SK-N-SH treated with all-trans-retinoic acid at 6 μM for 48 hours (cell line): Measurements from ENCODE around the gene CIT.

Experiments used
- ATAC-seq: fragments of 200-7000 bp; cut with Tn5 transposase; 3 replicates; pipeline ENCODE4 v1.9.1; 2020; ENCODE audit warnings: mild to moderate bottlenecking, moderate library complexity
- ARNTL ChIP-seq: fragments of 450-650 bp; formaldehyde crosslinking; IDR thresholded peaks from 2 replicates; pipeline ENCODE4 v1.5.0; 2020; ENCODE audit warnings: low read depth, mild to moderate bottlenecking, moderate library complexity, borderline replicate concordance
- BACH2 ChIP-seq: fragments of 250-450 bp; sonication (Bioruptor Pico); IDR thresholded peaks from 2 replicates; pipeline ENCODE4 v1.9.0; 2021; ENCODE audit warnings: mild to moderate bottlenecking, borderline replicate concordance
- CSDC2 ChIP-seq: fragments of 250-450 bp; sonication (Bioruptor Pico); IDR thresholded peaks from 2 replicates; pipeline ENCODE4 v1.5.0; 2020; ENCODE audit warnings: mild to moderate bottlenecking, moderate library complexity
- ESRRG ChIP-seq: fragments of 250-450 bp; sonication (Bioruptor Pico); IDR thresholded peaks from 2 replicates; pipeline ENCODE4 v1.6.1; 2021; ENCODE audit warnings: mild to moderate bottlenecking
- GLIS3 ChIP-seq: fragments of 250-450 bp; sonication (Bioruptor Pico); IDR thresholded peaks from 2 replicates; pipeline ENCODE4 v1.5.0; 2020; ENCODE audit warnings: mild to moderate bottlenecking, moderate library complexity
- ISL1 ChIP-seq: fragments of 250-450 bp; sonication (Bioruptor Pico); IDR thresholded peaks from 2 replicates; pipeline ENCODE4 v2.1.2; 2022; ENCODE audit warnings: mild to moderate bottlenecking, moderate library complexity
- OSR1 ChIP-seq: fragments of 250-450 bp; sonication (Bioruptor Pico); IDR thresholded peaks from 2 replicates; pipeline ENCODE4 v1.8.0; 2022; ENCODE audit warnings: moderate library complexity, mild to moderate bottlenecking, inconsistent platforms
- POU6F1 ChIP-seq: fragments of 250-450 bp; sonication (Bioruptor Pico); IDR thresholded peaks from 2 replicates; pipeline ENCODE4 v1.8.0; 2021; ENCODE audit warnings: low read depth, mild to moderate bottlenecking, moderate library complexity, borderline replicate concordance
- PPARA ChIP-seq: fragments of 250-450 bp; sonication (Bioruptor Pico); IDR thresholded peaks from 2 replicates; pipeline ENCODE4 v1.5.0; 2020; ENCODE audit warnings: mild to moderate bottlenecking, borderline replicate concordance
- SNAI2 ChIP-seq: fragments of 250-450 bp; sonication (Bioruptor Pico); IDR thresholded peaks from 2 replicates; pipeline ENCODE4 v1.5.0; 2020; ENCODE audit warnings: mild to moderate bottlenecking, moderate library complexity
- TCF4 ChIP-seq: fragments of 250-450 bp; sonication (Bioruptor Pico); IDR thresholded peaks from 2 replicates; pipeline ENCODE4 v1.8.0; 2021; ENCODE audit warnings: mild to moderate bottlenecking, moderate library complexity, borderline replicate concordance
- TOX ChIP-seq: fragments of 250-450 bp; sonication (Bioruptor Pico); IDR thresholded peaks from 2 replicates; pipeline ENCODE4 v1.8.0; 2021; ENCODE audit warnings: mild to moderate bottlenecking, moderate library complexity, borderline replicate concordance
- ZC3H10 ChIP-seq: fragments of 250-450 bp; sonication (Bioruptor Pico); IDR thresholded peaks from 2 replicates; pipeline ENCODE4 v1.5.1; 2021; ENCODE audit warnings: mild to moderate bottlenecking, moderate library complexity
- ZFP3 ChIP-seq: fragments of 250-450 bp; sonication (Bioruptor Pico); IDR thresholded peaks from 2 replicates; pipeline ENCODE4 v1.5.0; 2020; ENCODE audit warnings: mild to moderate bottlenecking, moderate library complexity
- ZFP30 ChIP-seq: fragments of 450-650 bp; formaldehyde crosslinking; IDR thresholded peaks from 2 replicates; pipeline ENCODE4 v1.5.0; 2022; ENCODE audit warnings: mild to moderate bottlenecking, moderate library complexity
- ZNF565 ChIP-seq: fragments of 450-650 bp; formaldehyde crosslinking; conservative IDR thresholded peaks from 2 replicates; pipeline ENCODE4 v1.5.0; 2020; ENCODE audit warnings: low read depth, mild to moderate bottlenecking, moderate library complexity
- ZNF70 ChIP-seq: fragments of 450-650 bp; formaldehyde crosslinking; IDR thresholded peaks from 2 replicates; pipeline ENCODE4 v1.5.0; 2020; ENCODE audit warnings: mild to moderate bottlenecking, moderate library complexity
- TF ChIP-seq, protein P1 (sequence below): fragments of 250-450 bp; sonication (Bioruptor Pico); IDR thresholded peaks from 2 replicates; pipeline ENCODE4 v1.5.0; 2020; ENCODE audit warnings: mild to moderate bottlenecking, moderate library complexity
- TF ChIP-seq, protein P2 (sequence below): fragments of 250-450 bp; sonication (Bioruptor Pico); IDR thresholded peaks from 2 replicates; pipeline ENCODE4 v1.5.1; 2021; ENCODE audit warnings: mild to moderate bottlenecking, moderate library complexity
- TF ChIP-seq, protein P3 (sequence below): fragments of 250-450 bp; sonication (Bioruptor Pico); IDR thresholded peaks from 2 replicates; pipeline ENCODE4 v1.8.0; 2020; ENCODE audit warnings: mild to moderate bottlenecking, moderate library complexity, borderline replicate concordance
- TF ChIP-seq, protein P4 (sequence below): fragments of 250-450 bp; sonication (Bioruptor Pico); IDR thresholded peaks from 2 replicates; pipeline ENCODE4 v1.5.1; 2020; ENCODE audit warnings: low read depth, mild to moderate bottlenecking, moderate library complexity

Gene CIT

DNA sequence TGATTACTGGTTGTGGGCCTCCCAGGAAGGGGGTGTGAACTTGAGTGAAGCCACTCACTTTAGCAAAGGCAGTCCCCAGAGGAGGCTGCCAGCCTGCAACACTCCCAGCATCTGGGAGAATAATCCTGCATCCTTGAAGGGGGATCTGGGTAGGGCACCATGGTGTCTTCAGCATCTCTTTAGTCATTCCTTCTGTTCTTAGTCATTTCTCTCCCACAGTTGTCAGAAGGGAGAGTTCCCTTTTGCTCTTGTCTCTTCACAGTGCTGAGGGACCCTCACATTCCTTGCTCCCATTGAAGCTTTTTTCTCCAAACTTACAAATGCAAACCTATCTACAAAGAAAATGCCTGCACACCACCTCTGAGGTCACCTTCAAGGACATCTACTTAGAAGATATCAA, 48.1 kb upstream of the CIT start:
- TF ChIP-seq ZC3H10 (CRISPR knock-in tag) (no peak), ZNF565 (CRISPR knock-in tag) (no peak), ARNTL (CRISPR knock-in tag) (no peak), PPARA (no peak), CSDC2 (CRISPR knock-in tag) (no peak), ESRRG (CRISPR knock-in tag) (no peak), ZNF70 (CRISPR knock-in tag) (no peak), ISL1 (CRISPR knock-in tag) (no peak), POU6F1 (CRISPR knock-in tag) (no peak), TCF4 (CRISPR knock-in tag) (no peak), ZFP3 (CRISPR knock-in tag) (no peak)
- TF ChIP-seq, protein P1, sequence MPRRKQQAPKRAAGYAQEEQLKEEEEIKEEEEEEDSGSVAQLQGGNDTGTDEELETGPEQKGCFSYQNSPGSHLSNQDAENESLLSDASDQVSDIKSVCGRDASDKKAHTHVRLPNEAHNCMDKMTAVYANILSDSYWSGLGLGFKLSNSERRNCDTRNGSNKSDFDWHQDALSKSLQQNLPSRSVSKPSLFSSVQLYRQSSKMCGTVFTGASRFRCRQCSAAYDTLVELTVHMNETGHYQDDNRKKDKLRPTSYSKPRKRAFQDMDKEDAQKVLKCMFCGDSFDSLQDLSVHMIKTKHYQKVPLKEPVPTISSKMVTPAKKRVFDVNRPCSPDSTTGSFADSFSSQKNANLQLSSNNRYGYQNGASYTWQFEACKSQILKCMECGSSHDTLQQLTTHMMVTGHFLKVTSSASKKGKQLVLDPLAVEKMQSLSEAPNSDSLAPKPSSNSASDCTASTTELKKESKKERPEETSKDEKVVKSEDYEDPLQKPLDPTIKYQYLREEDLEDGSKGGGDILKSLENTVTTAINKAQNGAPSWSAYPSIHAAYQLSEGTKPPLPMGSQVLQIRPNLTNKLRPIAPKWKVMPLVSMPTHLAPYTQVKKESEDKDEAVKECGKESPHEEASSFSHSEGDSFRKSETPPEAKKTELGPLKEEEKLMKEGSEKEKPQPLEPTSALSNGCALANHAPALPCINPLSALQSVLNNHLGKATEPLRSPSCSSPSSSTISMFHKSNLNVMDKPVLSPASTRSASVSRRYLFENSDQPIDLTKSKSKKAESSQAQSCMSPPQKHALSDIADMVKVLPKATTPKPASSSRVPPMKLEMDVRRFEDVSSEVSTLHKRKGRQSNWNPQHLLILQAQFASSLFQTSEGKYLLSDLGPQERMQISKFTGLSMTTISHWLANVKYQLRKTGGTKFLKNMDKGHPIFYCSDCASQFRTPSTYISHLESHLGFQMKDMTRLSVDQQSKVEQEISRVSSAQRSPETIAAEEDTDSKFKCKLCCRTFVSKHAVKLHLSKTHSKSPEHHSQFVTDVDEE (CRISPR knock-in tag): no peak
- no peak for ATAC-seq

GRCh38 chr12:119920064-119920463, 42.9 kb upstream of the CIT start:
- no peak for ATAC-seq
- TF ChIP-seq, protein P2, sequence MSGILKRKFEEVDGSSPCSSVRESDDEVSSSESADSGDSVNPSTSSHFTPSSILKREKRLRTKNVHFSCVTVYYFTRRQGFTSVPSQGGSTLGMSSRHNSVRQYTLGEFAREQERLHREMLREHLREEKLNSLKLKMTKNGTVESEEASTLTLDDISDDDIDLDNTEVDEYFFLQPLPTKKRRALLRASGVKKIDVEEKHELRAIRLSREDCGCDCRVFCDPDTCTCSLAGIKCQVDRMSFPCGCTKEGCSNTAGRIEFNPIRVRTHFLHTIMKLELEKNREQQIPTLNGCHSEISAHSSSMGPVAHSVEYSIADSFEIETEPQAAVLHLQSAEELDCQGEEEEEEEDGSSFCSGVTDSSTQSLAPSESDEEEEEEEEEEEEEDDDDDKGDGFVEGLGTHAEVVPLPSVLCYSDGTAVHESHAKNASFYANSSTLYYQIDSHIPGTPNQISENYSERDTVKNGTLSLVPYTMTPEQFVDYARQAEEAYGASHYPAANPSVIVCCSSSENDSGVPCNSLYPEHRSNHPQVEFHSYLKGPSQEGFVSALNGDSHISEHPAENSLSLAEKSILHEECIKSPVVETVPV (CRISPR knock-in tag): no peak
- TF ChIP-seq ESRRG (CRISPR knock-in tag) (no peak), GLIS3 (CRISPR knock-in tag) (no peak), SNAI2 (CRISPR knock-in tag) (no peak), ARNTL (CRISPR knock-in tag) (no peak), CSDC2 (CRISPR knock-in tag) (no peak), BACH2 (no peak)
- TF ChIP-seq, all 23 proteins: peak for 0

GRCh38 chr12:119915894-119916510, 38.9 kb upstream of the CIT start:
- no peak for ATAC-seq
- TF ChIP-seq OSR1 (CRISPR knock-in tag) (no peak), ZFP3 (CRISPR knock-in tag) (no peak), BACH2 (no peak), ESRRG (CRISPR knock-in tag) (no peak), CSDC2 (CRISPR knock-in tag) (no peak), ZNF70 (CRISPR knock-in tag) (no peak), PPARA (no peak), TOX (CRISPR knock-in tag) (no peak), POU6F1 (CRISPR knock-in tag) (no peak), ZC3H10 (CRISPR knock-in tag) (no peak), ISL1 (CRISPR knock-in tag) (no peak), ZFP30 (CRISPR knock-in tag) (no peak)
- TF ChIP-seq, protein P3, sequence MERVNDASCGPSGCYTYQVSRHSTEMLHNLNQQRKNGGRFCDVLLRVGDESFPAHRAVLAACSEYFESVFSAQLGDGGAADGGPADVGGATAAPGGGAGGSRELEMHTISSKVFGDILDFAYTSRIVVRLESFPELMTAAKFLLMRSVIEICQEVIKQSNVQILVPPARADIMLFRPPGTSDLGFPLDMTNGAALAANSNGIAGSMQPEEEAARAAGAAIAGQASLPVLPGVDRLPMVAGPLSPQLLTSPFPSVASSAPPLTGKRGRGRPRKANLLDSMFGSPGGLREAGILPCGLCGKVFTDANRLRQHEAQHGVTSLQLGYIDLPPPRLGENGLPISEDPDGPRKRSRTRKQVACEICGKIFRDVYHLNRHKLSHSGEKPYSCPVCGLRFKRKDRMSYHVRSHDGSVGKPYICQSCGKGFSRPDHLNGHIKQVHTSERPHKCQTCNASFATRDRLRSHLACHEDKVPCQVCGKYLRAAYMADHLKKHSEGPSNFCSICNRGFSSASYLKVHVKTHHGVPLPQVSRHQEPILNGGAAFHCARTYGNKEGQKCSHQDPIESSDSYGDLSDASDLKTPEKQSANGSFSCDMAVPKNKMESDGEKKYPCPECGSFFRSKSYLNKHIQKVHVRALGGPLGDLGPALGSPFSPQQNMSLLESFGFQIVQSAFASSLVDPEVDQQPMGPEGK (CRISPR knock-in tag): no peak
- TF ChIP-seq, protein P2 (CRISPR knock-in tag): no peak
- TF ChIP-seq, protein P1 (CRISPR knock-in tag): no peak
- TF ChIP-seq, protein P4, sequence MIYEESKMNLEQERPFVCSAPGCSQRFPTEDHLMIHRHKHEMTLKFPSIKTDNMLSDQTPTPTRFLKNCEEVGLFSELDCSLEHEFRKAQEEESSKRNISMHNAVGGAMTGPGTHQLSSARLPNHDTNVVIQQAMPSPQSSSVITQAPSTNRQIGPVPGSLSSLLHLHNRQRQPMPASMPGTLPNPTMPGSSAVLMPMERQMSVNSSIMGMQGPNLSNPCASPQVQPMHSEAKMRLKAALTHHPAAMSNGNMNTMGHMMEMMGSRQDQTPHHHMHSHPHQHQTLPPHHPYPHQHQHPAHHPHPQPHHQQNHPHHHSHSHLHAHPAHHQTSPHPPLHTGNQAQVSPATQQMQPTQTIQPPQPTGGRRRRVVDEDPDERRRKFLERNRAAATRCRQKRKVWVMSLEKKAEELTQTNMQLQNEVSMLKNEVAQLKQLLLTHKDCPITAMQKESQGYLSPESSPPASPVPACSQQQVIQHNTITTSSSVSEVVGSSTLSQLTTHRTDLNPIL (CRISPR knock-in tag): no peak
